GM19455 (cell line): ENCODE results near the gene KDM4E.
"Not testable (repeated sequence)": the region's sequence is repeated elsewhere in the genome, so short reads cannot be mapped to it uniquely, and the experiment has no call there.

Experiments
- ATAC-seq: cut with Tn5 transposase; IDR thresholded peaks from one replicate; pipeline ENCODE4 v1.9.1; 2021; ENCODE audit not compliant: unreplicated experiment

The KDM4E gene

GRCh38 chr11:95049122-95049521, 24.1 kb downstream of the KDM4E start, which contains the start of gene KDM4F:
KDM4F (plus strand) TSS chr11:95049422.
- not testable (repeated sequence) for ATAC-seq

GRCh38 chr11:95050595-95051202, 25.6 kb downstream of the KDM4E start:
- no peak for ATAC-seq

- ATAC-seq, result no peak
Observed at GRCh38 chr11:95054356-95054755, 29.3 kb downstream of the KDM4E start.

GRCh38 chr11:95055283-95055897, 30.3 kb downstream of the KDM4E start:
- peak; percentile 80 for ATAC-seq

- ATAC-seq, result no peak
Observed at GRCh38 chr11:95057959-95058358, 32.9 kb downstream of the KDM4E start.

- no peak for ATAC-seq
Observed at GRCh38 chr11:95058621-95059020, 33.6 kb downstream of the KDM4E start.

- no peak for ATAC-seq
Observed at GRCh38 chr11:95059046-95059445, 34.0 kb downstream of the KDM4E start.

GRCh38 chr11:95065336-95065735, 40.3 kb downstream of the KDM4E start:
- no peak for ATAC-seq

GRCh38 chr11:95066716-95067038, 41.6 kb downstream of the KDM4E start, which contains the start of gene SRSF8:
SRSF8 (plus strand) TSS chr11:95066919; CDS start chr11:95067227, 308 bp downstream.
- peak; percentile 49 for ATAC-seq

GRCh38 chr11:95067039-95067840, 42.2 kb downstream of the KDM4E start:
- ATAC-seq, result peak; percentile 72

GRCh38 chr11:95067841-95068219, 42.8 kb downstream of the KDM4E start:
- ATAC-seq, result no peak

- ATAC-seq, result peak; percentile 63
Observed at GRCh38 chr11:95068549-95068948, 43.5 kb downstream of the KDM4E start.

GRCh38 chr11:95070471-95070870, 45.4 kb downstream of the KDM4E start:
- ATAC-seq, result no peak

GRCh38 chr11:95072948-95073347, 47.9 kb downstream of the KDM4E start:
- no peak for ATAC-seq

- ATAC-seq, result no peak
Observed at GRCh38 chr11:95074792-95075563, 49.9 kb downstream of the KDM4E start.

GRCh38 chr11:95076416-95076815, 51.4 kb downstream of the KDM4E start:
- ATAC-seq, result no peak

- no peak for ATAC-seq
Observed at GRCh38 chr11:95076981-95077380, 51.9 kb downstream of the KDM4E start.
